Ovary (tissue), 9 donors: ENCODE measurements around the gene TRIM33. TPM values are rescaled to one million over a fixed set of nuclear protein-coding genes. Genes with fewer than 3 reads are reported as not detected.
"Not testable (repeated sequence)": the region's sequence is repeated elsewhere in the genome, so short reads cannot be mapped to it uniquely, and the experiment has no call there.

ENCODE experiments used
- DNase-seq, 5 donors: peaks; one replicate each; pipeline ENCODE4 v3.0.0-alpha.2; 2019 to 2020
- H3K27ac ChIP-seq, 2 donors: fragments of 200-600 bp; one replicate each; pipeline versions ENCODE4 v1.5.1 to v1.8.0; 2019 to 2022
- H3K27me3 ChIP-seq: fragments of 200-600 bp; one replicate; pipeline ENCODE4 v1.8.0; 2022
- H3K36me3 ChIP-seq: fragments of 200-600 bp; sonication (generic); one replicate; pipeline ENCODE4 v1.5.1; 2019
- H3K4me1 ChIP-seq: one replicate; pipeline ENCODE4 v1.8.1; 2013; ENCODE audit warnings: mild to moderate bottlenecking, moderate library complexity; ENCODE audit not compliant: insufficient read depth
- H3K4me3 ChIP-seq: fragments of 200-600 bp; sonication (generic); one replicate; pipeline ENCODE4 v1.5.1; 2017
- H3K9me3 ChIP-seq, 2 donors: fragments of 200-600 bp in 1 of 2; sonication (generic) in 1 of 2; one replicate each; pipeline versions ENCODE4 v1.5.1 to v1.8.1; 2013 to 2019; ENCODE audit warnings: mild to moderate bottlenecking in 1 of 2, moderate library complexity in 1 of 2
- EP300 ChIP-seq: sonication (generic); formaldehyde crosslinking; IDR thresholded peaks from one replicate; pipeline ENCODE4 v1.6.1; 2017; ENCODE audit warnings: antibody characterized with exemption
- POLR2A ChIP-seq: fragments of 450-650 bp; IDR thresholded peaks from one replicate; pipeline ENCODE4 v1.6.1; 2017; ENCODE audit warnings: antibody characterized with exemption, mild to moderate bottlenecking, moderate library complexity
- WGBS, 3 donors: extraction: QIAGEN DNeasy Blood & Tissue Kit in 1 of 3; methylation state at CpG; one replicate each; pipeline versions ENCODE4 v1.1.5 to v1.1.7; 2013 to 2017; 5-methylcytosine and 5-hydroxymethylcytosine counted together
- intact Hi-C, 4 donors: fragments of 100-400 bp; cut with DNase I; formaldehyde crosslinking; loops; one replicate each; pipeline versions ENCODE4 v1.11.0 to v1.15.1; 2022 to 2023
- polyA plus RNA-seq, 2 donors: library from polyadenylated mRNA; stranded (reverse); fragments of 200-250 nt in 1 of 2; fragments of 350-450 nt in 1 of 2; fragmentation: Illumina TruSeq in 1 of 2; extraction: RNeasy Lipid Tissue Mini Kit (QIAGEN cat#74804) in 1 of 2; gene quantifications; one replicate each; pipeline ENCODE4 v1.2.3, GENCODE V29; 2013 to 2014
- total RNA-seq, 7 donors: library from RNA; depleted of rRNA in 2 of 7; stranded (reverse); fragments of >200 nt in 2 of 7; fragmentation: NEBNext Ultra II Directional in 3 of 7; extraction: Animal tissue kit (Norgen Biotek cat#: 25700) in 3 of 7; gene quantifications; one replicate each; pipeline versions ENCODE4 v1.1.0 to v1.2.4, GENCODE V29; 2016 to 2023
- TF ChIP-seq, protein P1 (sequence below), 3 donors: fragments of 450-650 bp in 2 of 3; fragments of 200-600 bp in 1 of 3; IDR thresholded peaks; one replicate each; pipeline versions ENCODE4 v1.5.1 to v1.8.0; 2016 to 2022; ENCODE audit warnings: antibody characterized with exemption in 3 of 3, mild to moderate bottlenecking in 1 of 3
- donor health status: DM: no; HTN: no; CAD: no; lungs with moderate emphysema.
- donor health status: DM: no; HTN: no; CAD: no.
- donor health status: Bipolar disorder and iron deficiency.
- donor health status: DM: yes; HTN: yes; CAD: no.
- donor health status: DM: no; HTN: no; CAD: no.
- donor health status: DM: yes; HTN: yes; CAD: no.

Gene TRIM33
- total and polyA plus RNA-seq, 9 donors: 11.1 to 49.6 (median 38.3) TPM

DNA sequence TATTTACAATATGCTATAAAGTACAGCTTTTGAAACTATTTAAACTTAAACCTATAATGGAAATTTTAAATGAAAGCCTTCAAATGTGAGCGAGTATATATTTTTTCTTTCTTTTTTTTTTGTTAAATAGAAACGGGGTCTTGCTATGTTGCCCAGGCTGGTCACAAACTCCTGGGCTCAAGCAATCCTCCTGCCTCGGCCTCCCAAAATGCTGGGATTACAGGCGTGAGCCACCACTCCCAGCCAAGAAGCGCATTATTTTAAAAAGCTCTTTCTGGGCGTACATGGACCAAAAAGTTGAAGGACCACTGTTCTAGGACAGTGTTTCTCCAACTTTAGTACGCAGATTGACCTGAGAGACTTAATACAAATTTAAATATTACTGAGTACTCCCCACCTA lies 87.5 kb downstream of the TRIM33 start:
- H3K4me1 ChIP-seq: no peaks in the 10 kb centered on the region
- H3K4me3 ChIP-seq: no peak overlapping the region
- no peak overlapping the region for H3K27ac ChIP-seq
- no peaks in the 10 kb centered on the region for H3K36me3 ChIP-seq
- TF ChIP-seq EP300: no peak
- TF ChIP-seq, protein P1, sequence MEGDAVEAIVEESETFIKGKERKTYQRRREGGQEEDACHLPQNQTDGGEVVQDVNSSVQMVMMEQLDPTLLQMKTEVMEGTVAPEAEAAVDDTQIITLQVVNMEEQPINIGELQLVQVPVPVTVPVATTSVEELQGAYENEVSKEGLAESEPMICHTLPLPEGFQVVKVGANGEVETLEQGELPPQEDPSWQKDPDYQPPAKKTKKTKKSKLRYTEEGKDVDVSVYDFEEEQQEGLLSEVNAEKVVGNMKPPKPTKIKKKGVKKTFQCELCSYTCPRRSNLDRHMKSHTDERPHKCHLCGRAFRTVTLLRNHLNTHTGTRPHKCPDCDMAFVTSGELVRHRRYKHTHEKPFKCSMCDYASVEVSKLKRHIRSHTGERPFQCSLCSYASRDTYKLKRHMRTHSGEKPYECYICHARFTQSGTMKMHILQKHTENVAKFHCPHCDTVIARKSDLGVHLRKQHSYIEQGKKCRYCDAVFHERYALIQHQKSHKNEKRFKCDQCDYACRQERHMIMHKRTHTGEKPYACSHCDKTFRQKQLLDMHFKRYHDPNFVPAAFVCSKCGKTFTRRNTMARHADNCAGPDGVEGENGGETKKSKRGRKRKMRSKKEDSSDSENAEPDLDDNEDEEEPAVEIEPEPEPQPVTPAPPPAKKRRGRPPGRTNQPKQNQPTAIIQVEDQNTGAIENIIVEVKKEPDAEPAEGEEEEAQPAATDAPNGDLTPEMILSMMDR (IDR thresholded peaks at IDR 0.05): no peak
- H3K27me3 ChIP-seq: no peaks in the 10 kb centered on the region
- H3K9me3 ChIP-seq: no peaks in the 10 kb centered on the region
- 95 to 97% (median 97%) methylated on average over 7 of the region's 7 CpGs for WGBS, 3 donors
- no peak for DNase-seq
- intact Hi-C loops: no loop called here

DNA sequence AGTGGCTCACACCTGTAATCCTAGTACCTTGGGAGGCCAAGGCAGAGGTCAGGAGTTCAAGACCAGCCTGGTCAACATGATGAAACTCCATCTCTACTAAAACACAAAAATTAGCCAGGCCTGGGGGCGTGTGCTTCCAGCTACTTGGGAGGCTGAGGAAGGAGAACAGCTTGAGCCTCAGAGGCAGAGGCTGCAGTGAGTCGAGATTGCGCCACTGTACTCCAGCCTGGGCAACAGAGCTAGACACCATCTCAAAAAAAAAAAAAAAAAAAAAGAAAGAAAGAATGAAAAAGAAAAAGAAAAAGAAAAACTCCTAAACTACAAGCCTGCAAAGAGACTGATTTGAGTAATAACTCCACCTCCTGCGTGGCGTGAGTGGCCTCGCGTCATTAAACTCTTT lies 92.1 kb downstream of the TRIM33 start:
- H3K4me3 ChIP-seq, H3K36me3 ChIP-seq, H3K27me3 ChIP-seq, H3K9me3 ChIP-seq, DNase-seq, H3K4me1 ChIP-seq, H3K27ac ChIP-seq, intact Hi-C loops: not testable (repeated sequence)
- 97 to 98% (median 98%) methylated on average over 7 of the region's 7 CpGs for WGBS, 3 donors

DNA sequence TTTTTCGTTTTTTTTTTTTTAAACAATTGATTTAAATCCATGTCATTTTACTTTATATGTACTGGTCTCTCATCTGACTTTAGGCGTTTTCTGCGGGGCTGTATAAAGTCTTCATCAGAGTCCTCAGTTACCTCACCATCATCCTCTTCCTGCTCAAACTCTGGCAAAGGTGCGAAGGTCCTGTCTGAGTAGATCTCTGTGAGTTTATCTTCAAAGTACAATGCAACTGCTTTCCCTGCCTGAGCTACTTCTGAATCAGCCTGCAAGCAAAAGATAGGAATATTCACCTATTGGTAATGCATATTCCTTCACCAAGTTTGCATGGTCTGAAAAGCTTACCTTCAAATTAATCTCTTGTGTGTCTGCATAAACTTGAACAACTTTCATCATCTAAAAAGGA lies 113.4 kb downstream of the TRIM33 start:
- H3K36me3 ChIP-seq: no peaks in the 10 kb centered on the region
- WGBS, 3 donors: 82 to 93% (median 92%) methylated on average over 4 of the region's 4 CpGs
- intact Hi-C loops: no loop called here
- no peaks in the 10 kb centered on the region for H3K9me3 ChIP-seq
- no peak overlapping the region for H3K27ac ChIP-seq
- no peaks in the 10 kb centered on the region for H3K4me1 ChIP-seq
- no peak for TF ChIP-seq EP300
- no peak for TF ChIP-seq POLR2A
- TF ChIP-seq, protein P1 (IDR thresholded peaks at IDR 0.05): no peak
- no peaks in the 10 kb centered on the region for H3K27me3 ChIP-seq
- H3K4me3 ChIP-seq: no peak overlapping the region
- DNase-seq: no peak

DNA sequence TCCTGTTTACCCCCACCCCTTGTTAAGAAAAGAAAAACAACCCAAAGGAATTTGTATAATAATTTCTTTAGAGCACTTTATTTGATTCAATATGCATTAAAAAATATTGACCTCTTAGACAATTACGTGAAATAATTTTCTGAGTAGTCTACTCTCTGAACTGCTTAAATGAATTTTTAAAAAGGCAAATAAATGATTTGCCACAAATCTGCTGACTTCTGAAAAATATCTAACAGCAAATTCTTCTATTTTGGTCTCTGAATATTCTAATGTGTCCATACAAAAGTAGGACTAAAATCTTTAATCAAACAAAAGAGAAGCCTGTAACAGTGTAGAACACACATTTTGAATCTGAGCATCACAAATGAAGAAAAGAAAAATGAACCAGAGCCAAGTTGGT lies 115.1 kb downstream of the TRIM33 start:
- H3K9me3 ChIP-seq: no peaks in the 10 kb centered on the region
- no peak for DNase-seq
- WGBS, 3 donors: 89 to 98% (median 97%) methylated on average over 1 of the region's 1 CpG
- no peaks in the 10 kb centered on the region for H3K27me3 ChIP-seq
- no peak overlapping the region for H3K27ac ChIP-seq
- TF ChIP-seq POLR2A: no peak
- TF ChIP-seq EP300: no peak
- no peak overlapping the region for H3K4me3 ChIP-seq
- intact Hi-C loops: no loop called here
- H3K36me3 ChIP-seq: no peaks in the 10 kb centered on the region
- H3K4me1 ChIP-seq: no peaks in the 10 kb centered on the region

DNA sequence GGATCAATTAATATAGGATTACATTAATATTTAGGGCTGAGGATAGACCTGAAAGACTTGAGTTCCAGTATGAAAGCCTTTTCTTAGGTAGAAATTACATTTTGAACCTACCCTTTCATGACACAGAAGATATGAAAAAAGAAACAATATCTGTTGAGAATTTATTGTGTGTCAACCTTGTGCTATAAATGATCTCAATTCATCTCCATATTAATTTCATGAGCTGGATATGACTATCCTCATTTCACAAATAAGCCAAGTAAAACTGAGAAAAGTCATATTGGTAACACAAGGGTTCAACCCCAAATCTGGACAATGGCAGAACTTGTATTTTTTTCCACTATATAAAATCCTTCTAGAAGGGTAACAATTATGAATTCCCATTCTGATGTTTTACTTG lies 120.0 kb downstream of the TRIM33 start:
- Histone ChIP-seq H3K4me1 (no peaks in the 10 kb centered on the region), H3K36me3 (no peaks in the 10 kb centered on the region), H3K27ac (no peak overlapping the region), H3K27me3 (no peaks in the 10 kb centered on the region), H3K4me3 (no peak overlapping the region), H3K9me3 (no peaks in the 10 kb centered on the region)
- intact Hi-C loops: no loop called here
- TF ChIP-seq, protein P1 (IDR thresholded peaks at IDR 0.05): no peak
- TF ChIP-seq EP300: no peak
- no peak for TF ChIP-seq POLR2A
- no peak for DNase-seq

DNA sequence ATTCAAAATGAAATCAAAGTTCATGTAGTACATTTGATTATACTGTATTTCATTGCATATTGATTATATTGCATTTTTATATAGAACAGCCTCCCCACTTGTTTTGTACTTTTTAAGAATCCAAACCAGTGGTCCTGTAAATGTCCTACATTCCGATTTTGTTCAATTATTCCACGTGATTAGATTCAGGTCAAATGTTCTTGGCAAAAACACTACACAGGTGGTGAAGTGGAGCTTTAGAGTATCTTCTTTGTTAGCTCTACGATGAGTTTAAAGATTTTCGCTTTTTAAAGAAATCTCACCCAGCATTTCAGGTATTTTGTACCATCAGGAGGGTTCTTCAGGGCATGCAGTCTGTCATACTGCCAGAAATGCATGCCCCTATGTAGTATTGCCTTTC lies 120.6 kb downstream of the TRIM33 start:
- 88 to 92% (median 89%) methylated on average over 4 of the region's 4 CpGs for WGBS, 3 donors
- intact Hi-C loops: no loop called here
- H3K27me3 ChIP-seq: no peaks in the 10 kb centered on the region
- no peak overlapping the region for H3K4me3 ChIP-seq
- no peaks in the 10 kb centered on the region for H3K4me1 ChIP-seq
- no peak for DNase-seq
- TF ChIP-seq, protein P1 (IDR thresholded peaks at IDR 0.05): no peak
- TF ChIP-seq POLR2A: no peak
- TF ChIP-seq EP300: no peak
- no peak overlapping the region for H3K27ac ChIP-seq
- H3K36me3 ChIP-seq: no peaks in the 10 kb centered on the region
- no peaks in the 10 kb centered on the region for H3K9me3 ChIP-seq
